ENCODE results near the gene CTBP2. TPM values are rescaled to one million over a fixed set of nuclear protein-coding genes. Genes with fewer than 3 reads are reported as not detected.
"Not testable (repeated sequence)": the region's sequence is repeated elsewhere in the genome, so short reads cannot be mapped to it uniquely, and the experiment has no call there.

CTBP2 gene
- total RNA-seq, 1 experiment from 2014 or later, result 77.8 TPM

GRCh38 chr10:125164421-125164820, 4.1 kb upstream of the CTBP2 start:
- intact Hi-C loops (cut with micrococcal nuclease; ENCODE audit: unreplicated experiment), result no loop called here
- CTCF ChIA-PET, result no interaction called here
- H3K9me3 ChIP-seq (ENCODE audit: low read depth, low read length, poor library complexity, severe bottlenecking), result no peaks in the 10 kb centered on the region

DNA sequence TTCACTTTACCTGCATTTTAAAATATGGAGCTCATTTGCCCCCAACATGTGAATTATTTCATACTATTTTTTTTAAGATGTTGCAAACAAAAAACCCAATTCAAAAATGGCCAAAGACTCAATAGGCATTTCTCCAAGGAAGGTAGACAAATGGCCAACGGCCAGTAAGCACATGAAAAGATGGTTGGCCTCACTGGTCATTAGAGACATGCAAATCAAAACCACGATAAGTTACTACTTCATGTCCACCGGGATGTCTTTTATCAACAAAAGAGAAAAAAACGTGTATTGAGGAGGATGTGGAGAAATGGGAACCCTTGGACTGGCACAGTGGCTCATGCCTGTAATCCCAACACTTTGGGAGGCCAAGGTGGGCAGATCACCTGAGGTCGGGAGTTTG, 3.4 kb upstream of the CTBP2 start:
- CTCF ChIA-PET, result no interaction called here
- Histone ChIP-seq H3K27ac (ENCODE audit: low read depth, low read length, poor library complexity, severe bottlenecking) (no peak overlapping the region), H3K27me3 (replicated peaks; ENCODE audit: insufficient read depth, low read depth, low read length, poor library complexity) (no peaks in the 10 kb centered on the region), H3K4me3 (ENCODE audit: low read depth, low read length, poor library complexity, severe bottlenecking) (no peak overlapping the region), H3K9me3 (ENCODE audit: low read depth, low read length, poor library complexity, severe bottlenecking) (no peaks in the 10 kb centered on the region), H3K4me1 (ENCODE audit: insufficient read depth, low read length, poor library complexity, severe bottlenecking) (peaks cover 9% of the 10 kb centered on the region), H3K36me3 (ENCODE audit: insufficient read depth, low read length, poor library complexity, severe bottlenecking) (no peaks in the 10 kb centered on the region)
- intact Hi-C loops (cut with micrococcal nuclease; ENCODE audit: unreplicated experiment), result no loop called here
- no peak for DNase-seq (ENCODE audit: low spot score)
- no TSS peak for BruUV-seq (replicated peaks)
- TF ChIP-seq, protein P1, sequence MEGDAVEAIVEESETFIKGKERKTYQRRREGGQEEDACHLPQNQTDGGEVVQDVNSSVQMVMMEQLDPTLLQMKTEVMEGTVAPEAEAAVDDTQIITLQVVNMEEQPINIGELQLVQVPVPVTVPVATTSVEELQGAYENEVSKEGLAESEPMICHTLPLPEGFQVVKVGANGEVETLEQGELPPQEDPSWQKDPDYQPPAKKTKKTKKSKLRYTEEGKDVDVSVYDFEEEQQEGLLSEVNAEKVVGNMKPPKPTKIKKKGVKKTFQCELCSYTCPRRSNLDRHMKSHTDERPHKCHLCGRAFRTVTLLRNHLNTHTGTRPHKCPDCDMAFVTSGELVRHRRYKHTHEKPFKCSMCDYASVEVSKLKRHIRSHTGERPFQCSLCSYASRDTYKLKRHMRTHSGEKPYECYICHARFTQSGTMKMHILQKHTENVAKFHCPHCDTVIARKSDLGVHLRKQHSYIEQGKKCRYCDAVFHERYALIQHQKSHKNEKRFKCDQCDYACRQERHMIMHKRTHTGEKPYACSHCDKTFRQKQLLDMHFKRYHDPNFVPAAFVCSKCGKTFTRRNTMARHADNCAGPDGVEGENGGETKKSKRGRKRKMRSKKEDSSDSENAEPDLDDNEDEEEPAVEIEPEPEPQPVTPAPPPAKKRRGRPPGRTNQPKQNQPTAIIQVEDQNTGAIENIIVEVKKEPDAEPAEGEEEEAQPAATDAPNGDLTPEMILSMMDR (conservative IDR thresholded peaks at IDR 0.05; ENCODE audit: low read depth, low read length), result no peak
- TF ChIP-seq EZH2 (IDR thresholded peaks at IDR 0.05; ENCODE audit: borderline replicate concordance, low read depth, low read length, poor library complexity, severe bottlenecking), result no peak
- POLR2A ChIA-PET (ENCODE audit: low non-redundant PET), result no interaction called here

More at GRCh38 chr10:125164421-125164820, 4.1 kb upstream of the CTBP2 start:
- no peak for DNase-seq (ENCODE audit: low spot score)
- no peak overlapping the region for H3K4me3 ChIP-seq (ENCODE audit: low read depth, low read length, poor library complexity, severe bottlenecking)
- H3K27me3 ChIP-seq (replicated peaks; ENCODE audit: insufficient read depth, low read depth, low read length, poor library complexity), result no peaks in the 10 kb centered on the region
- no peak for TF ChIP-seq EZH2 (IDR thresholded peaks at IDR 0.05; ENCODE audit: borderline replicate concordance, low read depth, low read length, poor library complexity, severe bottlenecking)
- TF ChIP-seq, protein P1 (conservative IDR thresholded peaks at IDR 0.05; ENCODE audit: low read depth, low read length), result no peak
- POLR2A ChIA-PET (ENCODE audit: low non-redundant PET), result no interaction called here
- no peaks in the 10 kb centered on the region for H3K36me3 ChIP-seq (ENCODE audit: insufficient read depth, low read length, poor library complexity, severe bottlenecking)
- no TSS peak for BruUV-seq (replicated peaks)
- H3K27ac ChIP-seq (ENCODE audit: low read depth, low read length, poor library complexity, severe bottlenecking), result no peak overlapping the region
- peaks cover 9% of the 10 kb centered on the region for H3K4me1 ChIP-seq (ENCODE audit: insufficient read depth, low read length, poor library complexity, severe bottlenecking)

DNA sequence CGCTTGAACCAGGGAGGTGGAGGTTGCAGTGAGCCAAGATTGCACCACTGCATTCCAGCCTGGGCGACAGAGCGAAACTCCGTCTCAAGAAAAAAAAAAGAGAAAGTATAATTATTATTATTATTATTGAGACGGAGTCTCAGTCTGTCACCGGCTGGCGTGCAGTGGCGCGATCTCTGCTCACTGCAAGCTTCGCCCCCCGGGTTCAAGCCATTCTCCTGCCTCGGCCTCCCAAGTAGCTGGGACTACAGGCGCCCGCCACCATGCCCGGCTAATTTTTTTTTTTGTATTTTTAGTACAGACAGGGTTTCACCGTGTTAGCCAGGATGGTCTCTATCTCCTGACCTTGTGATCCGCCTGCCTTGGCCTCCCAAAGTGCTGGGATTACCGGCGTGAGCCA, 2.9 kb upstream of the CTBP2 start:
- H3K4me3 ChIP-seq (ENCODE audit: low read depth, low read length, poor library complexity, severe bottlenecking); H3K9me3 ChIP-seq (ENCODE audit: low read depth, low read length, poor library complexity, severe bottlenecking); H3K27me3 ChIP-seq (replicated peaks; ENCODE audit: insufficient read depth, low read depth, low read length, poor library complexity); H3K36me3 ChIP-seq (ENCODE audit: insufficient read depth, low read length, poor library complexity, severe bottlenecking); BruUV-seq (replicated peaks); intact Hi-C loops (cut with micrococcal nuclease; ENCODE audit: unreplicated experiment); CTCF ChIA-PET; H3K27ac ChIP-seq (ENCODE audit: low read depth, low read length, poor library complexity, severe bottlenecking); H3K4me1 ChIP-seq (ENCODE audit: insufficient read depth, low read length, poor library complexity, severe bottlenecking); POLR2A ChIA-PET (ENCODE audit: low non-redundant PET); DNase-seq (ENCODE audit: low spot score): not testable (repeated sequence)

- DNase-seq (ENCODE audit: low spot score), result no peak
- H3K4me1 ChIP-seq (ENCODE audit: insufficient read depth, low read length, poor library complexity, severe bottlenecking), result peaks cover 19% of the 10 kb centered on the region
- BruUV-seq (replicated peaks), result no TSS peak
Measured at GRCh38 chr10:125162120-125162931, 2.0 kb upstream of the CTBP2 start.

More at GRCh38 chr10:125162120-125162931, 2.0 kb upstream of the CTBP2 start:
- POLR2A ChIA-PET (ENCODE audit: low non-redundant PET), result no interaction called here
- no peaks in the 10 kb centered on the region for H3K36me3 ChIP-seq (ENCODE audit: insufficient read depth, low read length, poor library complexity, severe bottlenecking)
- no peaks in the 10 kb centered on the region for H3K27me3 ChIP-seq (replicated peaks; ENCODE audit: insufficient read depth, low read depth, low read length, poor library complexity)
- H3K27ac ChIP-seq (ENCODE audit: low read depth, low read length, poor library complexity, severe bottlenecking), result peak overlapping the region; percentile 87
- CTCF ChIA-PET, result no interaction called here
- peak overlapping the region; percentile 91 for H3K4me3 ChIP-seq (ENCODE audit: low read depth, low read length, poor library complexity, severe bottlenecking)
- TF ChIP-seq, protein P1 (conservative IDR thresholded peaks at IDR 0.05; ENCODE audit: low read depth, low read length), result no peak
- TF ChIP-seq EZH2 (IDR thresholded peaks at IDR 0.05; ENCODE audit: borderline replicate concordance, low read depth, low read length, poor library complexity, severe bottlenecking), result no peak
- intact Hi-C loops (cut with micrococcal nuclease; ENCODE audit: unreplicated experiment), result no loop called here
- no peaks in the 10 kb centered on the region for H3K9me3 ChIP-seq (ENCODE audit: low read depth, low read length, poor library complexity, severe bottlenecking)
